CD4-positive, alpha-beta T cell treated with Interleukin-15 for 4 hours (primary cell): ENCODE data around the gene SLC4A3.
A peak's percentile ranks its signal among the peaks of the same experiment; 100 is the strongest.

Experiments
- DNase-seq: peaks from one replicate; pipeline ENCODE4 v3.0.0-alpha.2; 2020; ENCODE audit warnings: low spot score

Gene SLC4A3

GRCh38 chr2:219627103-219628100, at the start of gene SLC4A3:
SLC4A3 (plus strand) TSS chr2:219627630; CDS start chr2:219627993, 363 bp downstream.
- no peak for DNase-seq

GRCh38 chr2:219578811-219579613, 48.4 kb upstream of the SLC4A3 start:
- no peak for DNase-seq

- no peak for DNase-seq
Observed at GRCh38 chr2:219581346-219581745, 46.1 kb upstream of the SLC4A3 start.

GRCh38 chr2:219591091-219591490, 36.3 kb upstream of the SLC4A3 start:
- no peak for DNase-seq

- no peak for DNase-seq
Observed at GRCh38 chr2:219592736-219593135, 34.7 kb upstream of the SLC4A3 start.

- DNase-seq = no peak
Observed at GRCh38 chr2:219593154-219593553, 34.3 kb upstream of the SLC4A3 start.

GRCh38 chr2:219595256-219595655, 32.2 kb upstream of the SLC4A3 start:
- DNase-seq = no peak

GRCh38 chr2:219596954-219597551, 30.4 kb upstream of the SLC4A3 start:
- no peak for DNase-seq

- DNase-seq = peak; percentile 85
Observed at GRCh38 chr2:219597552-219598307, 29.7 kb upstream of the SLC4A3 start, which contains the start of gene STK11IP. STK11IP (plus strand) TSS chr2:219597857; CDS start chr2:219598120, 263 bp downstream.

- no peak for DNase-seq
Observed at GRCh38 chr2:219598308-219599078, 28.9 kb upstream of the SLC4A3 start.

GRCh38 chr2:219603771-219604170, 23.7 kb upstream of the SLC4A3 start:
- DNase-seq = no peak

GRCh38 chr2:219605607-219605954, 21.8 kb upstream of the SLC4A3 start:
- DNase-seq = no peak

- DNase-seq = no peak
Observed at GRCh38 chr2:219607931-219608330, 19.5 kb upstream of the SLC4A3 start.

- DNase-seq = no peak
Observed at GRCh38 chr2:219608399-219608964, 18.9 kb upstream of the SLC4A3 start.

GRCh38 chr2:219609149-219609750, 18.2 kb upstream of the SLC4A3 start:
- no peak for DNase-seq

GRCh38 chr2:219611306-219611705, 16.1 kb upstream of the SLC4A3 start:
- no peak for DNase-seq

GRCh38 chr2:219611866-219612576, 15.4 kb upstream of the SLC4A3 start:
- DNase-seq = no peak

GRCh38 chr2:219612577-219613286, 14.7 kb upstream of the SLC4A3 start:
- peak; percentile 7 for DNase-seq
